GM19035 (cell line): ENCODE data around the gene LRRC14B.
"Not testable (repeated sequence)": the region's sequence is repeated elsewhere in the genome, so short reads cannot be mapped to it uniquely, and the experiment has no call there.

Source experiments
- ATAC-seq: cut with Tn5 transposase; IDR thresholded peaks from one replicate; pipeline ENCODE4 v1.9.1; 2021; ENCODE audit not compliant: unreplicated experiment

Gene LRRC14B

GRCh38 chr5:204966-205670 lies 13.8 kb downstream of the LRRC14B start:
- no peak for ATAC-seq

- ATAC-seq: no peak
Observed at GRCh38 chr5:206406-206805, 15.1 kb downstream of the LRRC14B start.

- no peak for ATAC-seq
Observed at GRCh38 chr5:206927-207536, 15.7 kb downstream of the LRRC14B start.

- ATAC-seq: no peak
Observed at GRCh38 chr5:207599-207998, 16.3 kb downstream of the LRRC14B start.

GRCh38 chr5:208449-209114 lies 17.3 kb downstream of the LRRC14B start:
- no peak for ATAC-seq

- ATAC-seq: no peak
Observed at GRCh38 chr5:213803-214395, 22.6 kb downstream of the LRRC14B start.

GRCh38 chr5:215256-215655 lies 24.0 kb downstream of the LRRC14B start:
- ATAC-seq: not testable (repeated sequence)

GRCh38 chr5:216076-216475 lies 24.8 kb downstream of the LRRC14B start:
- not testable (repeated sequence) for ATAC-seq

GRCh38 chr5:217494-218456 lies 26.5 kb downstream of the LRRC14B start, which contains the start of the genes CCDC127 and SDHA:
CCDC127 (minus strand) TSS chr5:218153; CDS start chr5:216849, 1,304 bp downstream.
SDHA (plus strand) TSS chr5:218320; CDS start chr5:218356, 36 bp downstream.
- peak; percentile 80 for ATAC-seq

- ATAC-seq: peak; percentile 32
Observed at GRCh38 chr5:218457-219291, 27.4 kb downstream of the LRRC14B start.

GRCh38 chr5:219460-219863 lies 28.2 kb downstream of the LRRC14B start:
- no peak for ATAC-seq

- ATAC-seq: no peak
Observed at GRCh38 chr5:219991-220390, 28.7 kb downstream of the LRRC14B start.

- ATAC-seq: not testable (repeated sequence)
Observed at GRCh38 chr5:222951-223715, 31.8 kb downstream of the LRRC14B start.

GRCh38 chr5:223791-224190 lies 32.5 kb downstream of the LRRC14B start:
- no peak for ATAC-seq

- ATAC-seq: no peak
Observed at GRCh38 chr5:225334-225733, 34.0 kb downstream of the LRRC14B start.

- ATAC-seq: not testable (repeated sequence)
Observed at GRCh38 chr5:227375-227774, 36.1 kb downstream of the LRRC14B start.

GRCh38 chr5:228886-229285 lies 37.6 kb downstream of the LRRC14B start:
- ATAC-seq: no peak

- ATAC-seq: no peak
Observed at GRCh38 chr5:230711-231110, 39.4 kb downstream of the LRRC14B start.

GRCh38 chr5:231661-232060 lies 40.4 kb downstream of the LRRC14B start:
- no peak for ATAC-seq
